ENCODE data around the gene LDB2. TPM values are rescaled to one million over a fixed set of nuclear protein-coding genes. Genes with fewer than 3 reads are reported as not detected.
A peak's percentile ranks its signal among the peaks of the same experiment; 100 is the strongest.

The LDB2 gene
- total RNA-seq, 4 donors from 2014 or later, result 33.7 to 191 (median 43.5) TPM

- DNase-seq (ENCODE audit: low spot score) (no peak), ATAC-seq (ENCODE audit: low FRiP score) (no peak)
- TF ChIP-seq CTCF (IDR thresholded peaks at IDR 0.05), result no peak
Measured at GRCh38 chr4:16672421-16672820, 226.0 kb downstream of the LDB2 start.

GRCh38 chr4:16671741-16672140 is 226.7 kb downstream of the LDB2 start:
- no peak for ATAC-seq (ENCODE audit: low FRiP score)
- TF ChIP-seq CTCF (IDR thresholded peaks at IDR 0.05), result no peak

GRCh38 chr4:16670727-16671126 is 227.7 kb downstream of the LDB2 start:
- ATAC-seq (ENCODE audit: low FRiP score) (no peak), DNase-seq (ENCODE audit: low spot score) (no peak)
- TF ChIP-seq CTCF (IDR thresholded peaks at IDR 0.05), result no peak

More at GRCh38 chr4:16671741-16672140, 226.7 kb downstream of the LDB2 start:
- no peak for DNase-seq (ENCODE audit: low spot score)

- no peak for DNase-seq (ENCODE audit: low spot score)
- ATAC-seq (ENCODE audit: low FRiP score), result peak; percentile 71
- no peak for TF ChIP-seq CTCF (IDR thresholded peaks at IDR 0.05)
Measured at GRCh38 chr4:16669036-16669435, 229.4 kb downstream of the LDB2 start.

GRCh38 chr4:16668488-16668887 is 230.0 kb downstream of the LDB2 start:
- TF ChIP-seq CTCF (IDR thresholded peaks at IDR 0.05), result no peak
- no peak for ATAC-seq (ENCODE audit: low FRiP score)
- no peak for DNase-seq (ENCODE audit: low spot score)

GRCh38 chr4:16667464-16667863 is 231.0 kb downstream of the LDB2 start:
- no peak for TF ChIP-seq CTCF (IDR thresholded peaks at IDR 0.05)
- no peak for ATAC-seq (ENCODE audit: low FRiP score)
- DNase-seq (ENCODE audit: low spot score), result no peak

- no peak for TF ChIP-seq CTCF (IDR thresholded peaks at IDR 0.05)
- ATAC-seq (ENCODE audit: low FRiP score) (no peak), DNase-seq (ENCODE audit: low spot score) (no peak)
Measured at GRCh38 chr4:16665942-16666551, 232.4 kb downstream of the LDB2 start.
